Left lung (tissue), 10 donors: ENCODE results near the gene RHOB. TPM values are rescaled to one million over a fixed set of nuclear protein-coding genes. Genes with fewer than 3 reads are reported as not detected.

Experiments
- ATAC-seq: fragments of 200-7000 bp; cut with Tn5 transposase; one replicate; pipeline ENCODE4 v1.9.1; 2020; ENCODE audit warnings: moderate library complexity
- DNase-seq, 4 donors: peaks; one replicate each; pipeline ENCODE4 v3.0.0-alpha.2; 2013 to 2020
- H3K27ac ChIP-seq, 2 donors: fragments of 200-600 bp; sonication (generic) in 1 of 2; one replicate each; pipeline versions ENCODE4 v1.5.0 to v1.8.0; 2020 to 2021
- H3K27me3 ChIP-seq, 2 donors: fragments of 200-600 bp; sonication (generic) in 1 of 2; one replicate each; pipeline versions ENCODE4 v1.5.0 to v1.8.0; 2020 to 2021
- H3K36me3 ChIP-seq, 2 donors: fragments of 200-600 bp; sonication (generic) in 1 of 2; one replicate each; pipeline versions ENCODE4 v1.5.0 to v1.8.0; 2020 to 2021
- H3K4me1 ChIP-seq, 2 donors: fragments of 200-600 bp; one replicate each; pipeline ENCODE4 v1.8.0; 2021
- H3K4me3 ChIP-seq, 2 donors: fragments of 200-600 bp; sonication (generic) in 1 of 2; one replicate each; pipeline versions ENCODE4 v1.5.0 to v1.8.0; 2020 to 2021; ENCODE audit warnings: mild to moderate bottlenecking in 1 of 2
- H3K9me3 ChIP-seq, 2 donors: fragments of 200-600 bp; sonication (generic) in 1 of 2; one replicate each; pipeline versions ENCODE4 v1.5.0 to v1.8.0; 2020 to 2021
- intact Hi-C, 2 donors: fragments of 100-400 bp; cut with DNase I; formaldehyde crosslinking; loops; one replicate each; pipeline versions ENCODE4 v1.11.2 to v1.14.2; 2022
- polyA plus RNA-seq, 6 donors: library from polyadenylated mRNA; unstranded; fragments of 120-200 nt; gene quantifications; one replicate each; pipeline ENCODE4 v1.2.1, GENCODE V29; 2013; ENCODE audit not compliant: insufficient read length in 6 of 6
- total RNA-seq, 2 donors: library from RNA; stranded (reverse); fragmentation: NEBNext Ultra II Directional; extraction: Animal tissue kit (Norgen Biotek cat#: 25700); gene quantifications; one replicate each; pipeline ENCODE4 v1.2.1, GENCODE V29; 2021
- TF ChIP-seq, protein P1 (sequence below), 2 donors: fragments of 200-600 bp; sonication (generic) in 1 of 2; IDR thresholded peaks; one replicate each; pipeline versions ENCODE4 v1.5.0 to v1.8.0; 2021; ENCODE audit warnings: antibody characterized with exemption in 2 of 2
- donor health status: DM: no; HTN: yes; CAD: no.
- donor health status: DM: no; HTN: no; CAD: no.

RHOB gene
- total and polyA plus RNA-seq, 8 donors = 54.0 to 172 (median 101) TPM

- ATAC-seq = no peak
- TF ChIP-seq, protein P1, sequence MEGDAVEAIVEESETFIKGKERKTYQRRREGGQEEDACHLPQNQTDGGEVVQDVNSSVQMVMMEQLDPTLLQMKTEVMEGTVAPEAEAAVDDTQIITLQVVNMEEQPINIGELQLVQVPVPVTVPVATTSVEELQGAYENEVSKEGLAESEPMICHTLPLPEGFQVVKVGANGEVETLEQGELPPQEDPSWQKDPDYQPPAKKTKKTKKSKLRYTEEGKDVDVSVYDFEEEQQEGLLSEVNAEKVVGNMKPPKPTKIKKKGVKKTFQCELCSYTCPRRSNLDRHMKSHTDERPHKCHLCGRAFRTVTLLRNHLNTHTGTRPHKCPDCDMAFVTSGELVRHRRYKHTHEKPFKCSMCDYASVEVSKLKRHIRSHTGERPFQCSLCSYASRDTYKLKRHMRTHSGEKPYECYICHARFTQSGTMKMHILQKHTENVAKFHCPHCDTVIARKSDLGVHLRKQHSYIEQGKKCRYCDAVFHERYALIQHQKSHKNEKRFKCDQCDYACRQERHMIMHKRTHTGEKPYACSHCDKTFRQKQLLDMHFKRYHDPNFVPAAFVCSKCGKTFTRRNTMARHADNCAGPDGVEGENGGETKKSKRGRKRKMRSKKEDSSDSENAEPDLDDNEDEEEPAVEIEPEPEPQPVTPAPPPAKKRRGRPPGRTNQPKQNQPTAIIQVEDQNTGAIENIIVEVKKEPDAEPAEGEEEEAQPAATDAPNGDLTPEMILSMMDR (IDR thresholded peaks at IDR 0.05) = no peak
- H3K4me1 ChIP-seq = no peaks in the 10 kb centered on the region
- no peaks in the 10 kb centered on the region for H3K36me3 ChIP-seq
- no peak overlapping the region for H3K27ac ChIP-seq
- no peaks in the 10 kb centered on the region for H3K9me3 ChIP-seq
- H3K4me3 ChIP-seq = no peak overlapping the region
- DNase-seq = peak in 1 of 4 donors; percentile 11
- no peaks in the 10 kb centered on the region for H3K27me3 ChIP-seq
- intact Hi-C loops = no loop called here
Measured at GRCh38 chr2:20472569-20472968, 25.7 kb downstream of the RHOB start.

GRCh38 chr2:20473128-20473527 lies 26.3 kb downstream of the RHOB start:
- DNase-seq = no peak
- ATAC-seq = no peak
- no peak overlapping the region for H3K27ac ChIP-seq
- TF ChIP-seq, protein P1 (IDR thresholded peaks at IDR 0.05) = no peak
- no peaks in the 10 kb centered on the region for H3K27me3 ChIP-seq
- intact Hi-C loops = no loop called here
- no peaks in the 10 kb centered on the region for H3K9me3 ChIP-seq
- no peaks in the 10 kb centered on the region for H3K4me1 ChIP-seq
- H3K4me3 ChIP-seq = no peak overlapping the region
- H3K36me3 ChIP-seq = no peaks in the 10 kb centered on the region

GRCh38 chr2:20474757-20475566 lies 28.1 kb downstream of the RHOB start:
- H3K27ac ChIP-seq = no peak overlapping the region
- ATAC-seq (no peak), DNase-seq (no peak)
- H3K4me3 ChIP-seq = no peak overlapping the region
- H3K36me3 ChIP-seq = no peaks in the 10 kb centered on the region
- no peaks in the 10 kb centered on the region for H3K4me1 ChIP-seq
- intact Hi-C loops = no loop called here
- H3K27me3 ChIP-seq = no peaks in the 10 kb centered on the region
- TF ChIP-seq, protein P1 (IDR thresholded peaks at IDR 0.05) = no peak
- no peaks in the 10 kb centered on the region for H3K9me3 ChIP-seq

DNA sequence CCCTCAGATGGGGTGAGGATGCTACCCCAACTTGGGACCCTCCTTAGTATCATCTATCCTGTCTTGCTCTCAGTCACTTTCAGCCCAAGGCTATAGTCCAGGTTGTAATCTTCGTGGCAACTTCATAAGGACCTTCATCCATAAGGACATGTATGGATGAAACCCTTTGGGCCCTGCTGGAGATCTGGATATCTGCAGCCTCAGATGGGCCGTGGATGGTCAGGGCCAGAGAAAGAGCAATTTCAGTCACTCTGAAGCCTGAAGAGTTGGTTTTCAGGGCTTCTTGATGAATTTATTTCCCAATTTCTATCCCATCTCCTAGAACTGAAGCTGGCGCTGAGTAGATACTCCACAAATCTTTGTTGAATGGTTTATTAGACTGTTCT lies 28.7 kb downstream of the RHOB start:
- ATAC-seq (no peak), DNase-seq (no peak)
- Histone ChIP-seq H3K4me1 (no peaks in the 10 kb centered on the region), H3K36me3 (no peaks in the 10 kb centered on the region), H3K4me3 (no peak overlapping the region), H3K9me3 (no peaks in the 10 kb centered on the region), H3K27ac (no peak overlapping the region), H3K27me3 (no peaks in the 10 kb centered on the region)
- intact Hi-C loops = no loop called here
- TF ChIP-seq, protein P1 (IDR thresholded peaks at IDR 0.05) = no peak

GRCh38 chr2:20476481-20476880 lies 29.6 kb downstream of the RHOB start:
- H3K27ac ChIP-seq = no peak overlapping the region
- H3K4me3 ChIP-seq = no peak overlapping the region
- ATAC-seq (no peak), DNase-seq (no peak)
- intact Hi-C loops = no loop called here
- no peaks in the 10 kb centered on the region for H3K4me1 ChIP-seq
- no peaks in the 10 kb centered on the region for H3K27me3 ChIP-seq
- TF ChIP-seq, protein P1 (IDR thresholded peaks at IDR 0.05) = no peak
- H3K36me3 ChIP-seq = no peaks in the 10 kb centered on the region
- no peaks in the 10 kb centered on the region for H3K9me3 ChIP-seq
